ENCODE results near the gene DAD1. TPM values are rescaled to one million over a fixed set of nuclear protein-coding genes. Genes with fewer than 3 reads are reported as not detected.

DAD1 gene
- total and polyA plus RNA-seq, 7 donors: 77.8 to 277 (median 118) TPM

GRCh38 chr14:22580625-22581024 lies 8.4 kb downstream of the DAD1 start:
- Histone ChIP-seq H3K27ac (no peak overlapping the region), H3K36me3 (ENCODE audit: insufficient read depth in 1 of 2, low read depth in 1 of 2) (peaks cover 0 to 14% of the 10 kb centered on the region in 2 donors), H3K4me3 (no peak overlapping the region), H3K4me1 (peaks cover 26% of the 10 kb centered on the region), H3K27me3 (ENCODE audit: insufficient read depth in 3 of 3, low read length in 2 of 3) (no peaks in the 10 kb centered on the region), H3K9me3 (no peaks in the 10 kb centered on the region)
- no peak for ATAC-seq
- intact Hi-C loops (cut with DNase I): no loop called here
- WGBS, 3 donors: 69 to 86% (median 72%) methylated on average over 2 of the region's 2 CpGs
- TF ChIP-seq CTCF (IDR thresholded peaks at IDR 0.05): no peak
- no peak for DNase-seq

DNA sequence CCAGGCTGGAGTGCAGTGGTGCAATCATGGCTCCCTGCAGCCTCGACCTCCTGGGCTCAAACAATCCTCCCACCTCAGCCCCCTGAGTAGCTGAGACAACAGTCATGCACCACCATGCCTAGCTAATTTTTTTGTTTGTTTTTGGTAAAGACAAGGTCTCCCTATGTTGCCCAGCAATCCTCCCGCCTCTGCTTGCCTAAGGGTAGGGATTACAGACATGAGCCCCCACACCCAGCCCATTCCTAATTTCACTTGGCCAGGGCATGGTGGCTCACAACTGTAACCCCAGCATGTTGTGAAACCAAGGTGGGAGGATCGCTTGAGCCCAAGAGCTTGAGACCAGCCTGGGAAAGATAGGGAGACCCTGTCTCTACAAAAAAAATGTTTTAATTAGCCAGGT lies 9.1 kb downstream of the DAD1 start:
- no peak overlapping the region for H3K27ac ChIP-seq
- ATAC-seq: no peak
- peaks cover 0 to 20% of the 10 kb centered on the region in 2 donors for H3K36me3 ChIP-seq (ENCODE audit: insufficient read depth in 1 of 2, low read depth in 1 of 2)
- no peaks in the 10 kb centered on the region for H3K9me3 ChIP-seq
- peaks cover 18% of the 10 kb centered on the region for H3K4me1 ChIP-seq
- DNase-seq: no peak
- H3K27me3 ChIP-seq (ENCODE audit: insufficient read depth in 3 of 3, low read length in 2 of 3): no peaks in the 10 kb centered on the region
- no peak overlapping the region for H3K4me3 ChIP-seq
- intact Hi-C loops (cut with DNase I): no loop called here
- no peak for TF ChIP-seq CTCF (IDR thresholded peaks at IDR 0.05)
- 77 to 91% (median 86%) methylated on average over 3 of the region's 3 CpGs for WGBS, 3 donors

GRCh38 chr14:22579236-22579635 lies 9.8 kb downstream of the DAD1 start:
- no peak for TF ChIP-seq CTCF (IDR thresholded peaks at IDR 0.05)
- H3K9me3 ChIP-seq: no peaks in the 10 kb centered on the region

DNA sequence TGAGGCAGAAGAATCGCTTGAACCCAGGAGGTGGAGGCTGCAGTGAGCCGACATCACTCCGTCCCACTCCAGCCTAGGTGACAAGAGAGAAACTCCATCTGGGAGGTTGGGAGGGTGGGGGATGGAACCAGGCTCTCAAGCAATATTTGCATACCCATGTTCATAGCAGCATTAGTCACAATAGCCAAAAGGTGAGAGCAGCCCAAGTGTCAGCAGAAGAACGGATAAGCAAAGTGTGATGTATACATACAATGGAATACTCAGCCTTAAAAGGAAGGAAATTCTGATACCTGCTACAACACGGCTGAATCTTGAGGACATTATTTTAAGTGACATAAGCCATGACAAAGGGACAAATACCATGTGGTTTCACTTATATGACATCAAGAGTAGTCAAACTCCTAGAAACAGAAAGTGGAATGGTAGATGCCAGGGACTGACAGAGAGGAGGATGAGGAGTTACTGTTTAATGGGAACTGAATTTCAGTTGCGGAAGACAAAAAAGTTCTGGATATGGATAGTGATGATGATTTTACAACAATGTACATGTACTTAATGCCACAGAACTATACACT lies 11.6 kb downstream of the DAD1 start:
- intact Hi-C loops (cut with DNase I): no loop called here
- no peaks in the 10 kb centered on the region for H3K27me3 ChIP-seq (ENCODE audit: insufficient read depth in 3 of 3, low read length in 2 of 3)
- ATAC-seq (no peak), DNase-seq (no peak)
- H3K27ac ChIP-seq: no peak overlapping the region
- TF ChIP-seq CTCF (IDR thresholded peaks at IDR 0.05): no peak
- H3K4me3 ChIP-seq: no peak overlapping the region
- 79 to 82% (median 80%) methylated on average over 6 of the region's 6 CpGs for WGBS, 3 donors
- H3K36me3 ChIP-seq (ENCODE audit: insufficient read depth in 1 of 2, low read depth in 1 of 2): peaks cover 3 to 39% of the 10 kb centered on the region in 2 donors
- H3K9me3 ChIP-seq: no peaks in the 10 kb centered on the region
- no peaks in the 10 kb centered on the region for H3K4me1 ChIP-seq

More at GRCh38 chr14:22579236-22579635, 9.8 kb downstream of the DAD1 start:
- Histone ChIP-seq H3K27ac (no peak overlapping the region), H3K4me1 (peaks cover 12% of the 10 kb centered on the region), H3K36me3 (ENCODE audit: insufficient read depth in 1 of 2, low read depth in 1 of 2) (peaks cover 0 to 25% of the 10 kb centered on the region in 2 donors), H3K27me3 (ENCODE audit: insufficient read depth in 3 of 3, low read length in 2 of 3) (no peaks in the 10 kb centered on the region), H3K4me3 (no peak overlapping the region)
- no peak for ATAC-seq
- 68 to 72% (median 71%) methylated on average over 2 of the region's 2 CpGs for WGBS, 3 donors
- intact Hi-C loops (cut with DNase I): no loop called here
- DNase-seq: no peak

DNA sequence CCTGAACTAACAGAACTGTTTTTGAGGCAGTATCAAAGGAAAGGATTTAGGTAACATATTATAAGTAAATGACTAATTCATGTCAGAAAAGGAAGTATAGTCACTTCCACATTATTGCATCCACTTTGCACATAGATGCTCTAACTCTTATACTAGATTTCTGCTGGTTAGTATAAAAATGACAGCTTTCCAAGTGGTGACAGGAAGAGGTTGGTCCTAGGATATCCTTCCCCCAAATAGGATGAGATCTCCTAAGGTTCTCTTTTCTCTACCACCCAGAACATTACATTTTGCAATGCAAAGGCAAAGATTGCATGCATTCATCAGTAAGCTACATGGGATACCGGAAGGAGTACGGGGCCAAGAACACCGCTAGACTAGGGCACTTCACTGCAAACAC lies 15.2 kb downstream of the DAD1 start:
- Histone ChIP-seq H3K4me1 (peaks cover 8% of the 10 kb centered on the region), H3K4me3 (no peak overlapping the region), H3K36me3 (ENCODE audit: insufficient read depth in 1 of 2, low read depth in 1 of 2) (peaks cover 3 to 44% of the 10 kb centered on the region in 2 donors), H3K27me3 (ENCODE audit: insufficient read depth in 3 of 3, low read length in 2 of 3) (no peaks in the 10 kb centered on the region), H3K9me3 (no peaks in the 10 kb centered on the region), H3K27ac (no peak overlapping the region)
- TF ChIP-seq CTCF (IDR thresholded peaks at IDR 0.05): no peak
- intact Hi-C loops (cut with DNase I): loop anchor here in 1 of 2 donors (5.0 kb wide), 1 partner anchor 78 kb away; no protein-coding TSS in a partner anchor
- DNase-seq: no peak
- no peak for ATAC-seq
- 96 to 100% (median 96%) methylated on average over 3 of the region's 3 CpGs for WGBS, 3 donors
